HEK293 (cell line): Measurements from ENCODE around the gene DEFB129.

Source experiments
- CTCF ChIP-seq: fragments of 450-650 bp; formaldehyde crosslinking; IDR thresholded peaks from 2 replicates; pipeline ENCODE4 v1.5.1; 2016; ENCODE audit warnings: missing biosample characterization, missing genetic modification characterization
- GLIS1 ChIP-seq: fragments of 450-650 bp; formaldehyde crosslinking; IDR thresholded peaks from 2 replicates; pipeline ENCODE4 v1.5.1; 2016; ENCODE audit warnings: missing biosample characterization, missing genetic modification characterization
- PRDM1 ChIP-seq: fragments of 450-650 bp; formaldehyde crosslinking; IDR thresholded peaks from 2 replicates; pipeline ENCODE4; 2016; ENCODE audit warnings: missing biosample characterization, missing genetic modification characterization
- TCF7L2 ChIP-seq: IDR thresholded peaks from 2 replicates; pipeline ENCODE4 v1.6.1; 2011; ENCODE audit warnings: low read depth, mild to moderate bottlenecking, inconsistent platforms, low read length, moderate library complexity, borderline replicate concordance
- YY2 ChIP-seq: fragments of 450-650 bp; formaldehyde crosslinking; IDR thresholded peaks from 2 replicates; pipeline ENCODE4 v1.5.1; 2016; ENCODE audit warnings: missing biosample characterization, missing genetic modification characterization
- ZNF184 ChIP-seq: fragments of 450-650 bp; IDR thresholded peaks from 2 replicates; pipeline ENCODE4 v1.5.1; 2018; ENCODE audit warnings: missing biosample characterization, mild to moderate bottlenecking, missing genetic modification characterization
- ZNF302 ChIP-seq: fragments of 450-650 bp; formaldehyde crosslinking; IDR thresholded peaks from 2 replicates; pipeline ENCODE4 v1.5.1; 2016; ENCODE audit warnings: missing biosample characterization, missing genetic modification characterization, low read depth
- ZNF335 ChIP-seq: fragments of 450-650 bp; formaldehyde crosslinking; conservative IDR thresholded peaks from 2 replicates; pipeline ENCODE4 v1.5.1; 2016; ENCODE audit warnings: missing biosample characterization, missing genetic modification characterization
- ZNF350 ChIP-seq: fragments of 450-650 bp; formaldehyde crosslinking; IDR thresholded peaks from 2 replicates; pipeline ENCODE4 v1.5.0; 2017; ENCODE audit warnings: missing biosample characterization, mild to moderate bottlenecking, missing genetic modification characterization
- ZNF704 ChIP-seq: fragments of 450-650 bp; formaldehyde crosslinking; IDR thresholded peaks from 2 replicates; pipeline ENCODE4 v1.5.1; 2016; ENCODE audit warnings: missing biosample characterization, missing genetic modification characterization
- TF ChIP-seq, protein P1 (sequence below): fragments of 450-650 bp; formaldehyde crosslinking; IDR thresholded peaks from 2 replicates; pipeline ENCODE4 v1.5.1; 2016; ENCODE audit warnings: missing biosample characterization, missing genetic modification characterization
- TF ChIP-seq, protein P2 (sequence below): fragments of 450-650 bp; formaldehyde crosslinking; IDR thresholded peaks from 2 replicates; pipeline ENCODE4 v1.5.1; 2016; ENCODE audit warnings: missing biosample characterization, missing genetic modification characterization

GRCh38 chr20:251354-251753 is 24.3 kb downstream of the DEFB129 start:
- TF ChIP-seq, protein P1, sequence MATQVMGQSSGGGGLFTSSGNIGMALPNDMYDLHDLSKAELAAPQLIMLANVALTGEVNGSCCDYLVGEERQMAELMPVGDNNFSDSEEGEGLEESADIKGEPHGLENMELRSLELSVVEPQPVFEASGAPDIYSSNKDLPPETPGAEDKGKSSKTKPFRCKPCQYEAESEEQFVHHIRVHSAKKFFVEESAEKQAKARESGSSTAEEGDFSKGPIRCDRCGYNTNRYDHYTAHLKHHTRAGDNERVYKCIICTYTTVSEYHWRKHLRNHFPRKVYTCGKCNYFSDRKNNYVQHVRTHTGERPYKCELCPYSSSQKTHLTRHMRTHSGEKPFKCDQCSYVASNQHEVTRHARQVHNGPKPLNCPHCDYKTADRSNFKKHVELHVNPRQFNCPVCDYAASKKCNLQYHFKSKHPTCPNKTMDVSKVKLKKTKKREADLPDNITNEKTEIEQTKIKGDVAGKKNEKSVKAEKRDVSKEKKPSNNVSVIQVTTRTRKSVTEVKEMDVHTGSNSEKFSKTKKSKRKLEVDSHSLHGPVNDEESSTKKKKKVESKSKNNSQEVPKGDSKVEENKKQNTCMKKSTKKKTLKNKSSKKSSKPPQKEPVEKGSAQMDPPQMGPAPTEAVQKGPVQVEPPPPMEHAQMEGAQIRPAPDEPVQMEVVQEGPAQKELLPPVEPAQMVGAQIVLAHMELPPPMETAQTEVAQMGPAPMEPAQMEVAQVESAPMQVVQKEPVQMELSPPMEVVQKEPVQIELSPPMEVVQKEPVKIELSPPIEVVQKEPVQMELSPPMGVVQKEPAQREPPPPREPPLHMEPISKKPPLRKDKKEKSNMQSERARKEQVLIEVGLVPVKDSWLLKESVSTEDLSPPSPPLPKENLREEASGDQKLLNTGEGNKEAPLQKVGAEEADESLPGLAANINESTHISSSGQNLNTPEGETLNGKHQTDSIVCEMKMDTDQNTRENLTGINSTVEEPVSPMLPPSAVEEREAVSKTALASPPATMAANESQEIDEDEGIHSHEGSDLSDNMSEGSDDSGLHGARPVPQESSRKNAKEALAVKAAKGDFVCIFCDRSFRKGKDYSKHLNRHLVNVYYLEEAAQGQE (tag by site-specific recombination) = no peak
- TF ChIP-seq CTCF (tag by site-specific recombination) (no peak), ZNF335 (tag by site-specific recombination) (no peak), PRDM1 (tag by site-specific recombination) (no peak), ZNF302 (tag by site-specific recombination) (no peak), GLIS1 (tag by site-specific recombination) (no peak), ZNF704 (no peak), TCF7L2 (no peak), ZNF184 (no peak), ZNF350 (tag by site-specific recombination) (no peak), YY2 (no peak)
- TF ChIP-seq, protein P2, sequence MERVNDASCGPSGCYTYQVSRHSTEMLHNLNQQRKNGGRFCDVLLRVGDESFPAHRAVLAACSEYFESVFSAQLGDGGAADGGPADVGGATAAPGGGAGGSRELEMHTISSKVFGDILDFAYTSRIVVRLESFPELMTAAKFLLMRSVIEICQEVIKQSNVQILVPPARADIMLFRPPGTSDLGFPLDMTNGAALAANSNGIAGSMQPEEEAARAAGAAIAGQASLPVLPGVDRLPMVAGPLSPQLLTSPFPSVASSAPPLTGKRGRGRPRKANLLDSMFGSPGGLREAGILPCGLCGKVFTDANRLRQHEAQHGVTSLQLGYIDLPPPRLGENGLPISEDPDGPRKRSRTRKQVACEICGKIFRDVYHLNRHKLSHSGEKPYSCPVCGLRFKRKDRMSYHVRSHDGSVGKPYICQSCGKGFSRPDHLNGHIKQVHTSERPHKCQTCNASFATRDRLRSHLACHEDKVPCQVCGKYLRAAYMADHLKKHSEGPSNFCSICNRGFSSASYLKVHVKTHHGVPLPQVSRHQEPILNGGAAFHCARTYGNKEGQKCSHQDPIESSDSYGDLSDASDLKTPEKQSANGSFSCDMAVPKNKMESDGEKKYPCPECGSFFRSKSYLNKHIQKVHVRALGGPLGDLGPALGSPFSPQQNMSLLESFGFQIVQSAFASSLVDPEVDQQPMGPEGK (tag by site-specific recombination) = no peak
